Ramos (cell line): ENCODE measurements around the gene FRY.

Source experiments
- in situ Hi-C: fragments of 300-500 bp; cut with MboI; formaldehyde crosslinking; loops from one replicate; pipeline ENCODE4 v1.14.3; 2022; ENCODE audit warnings: low sequenced_read_pairs; ENCODE audit not compliant: unreplicated experiment

Gene FRY

DNA sequence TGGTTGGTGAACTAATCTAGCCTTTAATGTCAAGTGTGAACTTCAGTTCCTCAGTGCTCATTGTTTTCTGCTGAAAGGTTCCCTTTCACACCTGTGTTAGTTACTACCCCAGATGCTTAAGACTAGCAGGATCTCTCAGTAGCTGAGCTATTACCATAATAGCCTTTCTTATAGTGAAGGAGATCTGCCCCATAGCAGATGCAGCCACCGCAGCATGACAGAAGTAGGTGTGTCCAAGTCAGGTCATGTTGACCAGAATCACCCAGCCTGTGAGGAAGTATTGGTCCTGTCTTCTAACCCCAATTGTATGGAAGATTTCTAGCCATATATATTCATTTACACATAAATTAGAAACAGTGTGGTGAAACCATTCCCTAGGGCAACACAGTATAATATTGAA lies 246.3 kb downstream of the FRY start:
- in situ Hi-C loops = no loop called here

DNA sequence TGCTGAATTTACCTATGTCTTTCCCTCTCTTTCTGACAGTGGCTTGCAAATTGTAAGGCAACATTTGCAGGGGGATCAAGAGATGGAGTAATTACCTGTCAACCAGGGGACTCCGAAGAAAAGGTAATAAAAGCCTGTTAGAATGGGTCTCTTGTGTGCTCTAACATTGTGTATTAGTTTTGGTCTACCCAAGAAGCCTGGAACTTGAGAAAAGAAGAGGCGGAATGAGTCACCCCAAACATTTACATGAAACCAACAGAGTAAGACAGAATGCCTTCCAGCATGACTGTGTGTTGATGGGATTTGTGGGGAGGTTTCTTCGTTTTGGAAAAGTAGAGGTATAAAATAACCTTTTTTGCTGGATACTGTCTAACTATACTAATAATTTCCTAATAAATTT lies 246.9 kb downstream of the FRY start:
- in situ Hi-C loops = no loop called here

DNA sequence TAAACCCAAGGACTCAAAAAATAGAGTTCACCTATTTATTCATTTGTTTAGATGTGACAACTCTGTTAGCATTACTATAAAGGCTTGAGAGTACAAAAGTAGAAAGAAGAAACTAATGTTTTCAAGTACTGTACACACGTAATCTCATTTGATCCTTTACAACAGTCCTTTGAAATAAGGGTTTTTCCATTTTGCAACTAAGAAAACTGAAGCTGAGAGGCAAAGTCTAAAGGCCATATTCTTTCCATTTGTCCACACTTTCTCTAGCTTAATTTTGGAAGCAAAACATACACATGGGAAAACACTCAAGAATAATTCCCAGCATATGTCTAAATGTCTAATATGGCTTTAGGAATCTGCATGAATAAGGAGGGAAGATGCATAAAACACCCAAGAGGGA lies 249.5 kb downstream of the FRY start:
- in situ Hi-C loops = no loop called here

DNA sequence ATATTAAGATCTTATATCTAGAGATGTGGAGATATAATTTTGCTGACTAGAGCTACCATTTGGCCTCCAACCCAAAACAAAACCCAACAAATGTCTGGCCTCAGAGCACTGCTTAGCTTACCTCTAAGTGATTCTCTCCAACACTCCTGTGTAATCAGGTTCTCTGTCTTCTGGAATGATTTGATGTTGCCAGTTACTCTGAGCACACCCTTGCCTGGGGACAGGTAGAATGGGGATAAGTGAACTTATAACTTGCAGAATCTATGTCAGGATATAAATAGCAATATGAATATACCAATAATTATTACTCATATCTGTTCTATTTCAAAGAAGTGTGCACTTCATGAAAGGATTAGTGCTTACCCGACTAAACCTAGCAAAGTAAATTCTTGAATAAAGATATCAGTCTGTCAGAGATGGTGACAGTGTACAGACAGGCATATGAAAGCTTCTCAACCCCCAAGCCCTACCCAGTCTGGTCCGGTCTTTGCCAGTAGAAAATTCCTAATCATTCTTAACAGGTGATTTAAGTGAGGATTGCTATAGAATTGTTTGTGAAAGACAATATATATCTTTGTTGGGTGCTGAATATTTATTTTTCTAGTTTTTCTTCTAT lies 250.6 kb downstream of the FRY start:
- in situ Hi-C loops = no loop called here

DNA sequence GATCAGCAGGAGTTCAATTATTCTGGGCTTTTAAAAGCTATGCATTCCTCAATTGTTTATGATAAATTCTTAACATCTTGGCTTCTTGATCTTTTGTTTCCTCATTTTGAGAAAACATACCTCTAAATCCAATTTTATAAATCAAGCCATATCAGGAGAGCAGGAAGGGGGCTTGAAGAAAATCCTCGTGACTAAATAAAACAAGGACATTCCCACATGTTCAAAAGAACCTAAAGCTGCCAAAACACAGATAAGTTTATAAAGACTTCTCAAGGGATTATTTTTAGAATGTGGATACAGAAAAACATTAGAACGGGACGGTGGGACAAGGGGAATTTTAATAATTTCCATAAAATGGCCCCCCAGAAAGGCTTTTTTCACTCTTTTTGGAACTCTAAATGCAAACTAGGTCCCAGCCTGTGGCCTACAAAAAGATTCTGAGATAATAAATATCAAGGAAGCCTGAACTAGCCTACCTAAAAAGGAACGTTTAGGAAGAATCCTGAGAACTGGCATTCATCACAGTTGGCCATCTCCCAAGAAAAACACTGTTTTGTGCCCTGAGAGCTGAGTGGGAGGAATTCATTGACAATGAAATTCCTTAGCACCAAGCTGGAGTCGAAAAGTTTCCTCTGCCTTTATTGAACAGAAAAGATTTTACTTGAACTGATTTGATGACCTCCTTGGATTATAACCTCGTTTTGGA lies 253.5 kb downstream of the FRY start:
- in situ Hi-C loops = no loop called here

DNA sequence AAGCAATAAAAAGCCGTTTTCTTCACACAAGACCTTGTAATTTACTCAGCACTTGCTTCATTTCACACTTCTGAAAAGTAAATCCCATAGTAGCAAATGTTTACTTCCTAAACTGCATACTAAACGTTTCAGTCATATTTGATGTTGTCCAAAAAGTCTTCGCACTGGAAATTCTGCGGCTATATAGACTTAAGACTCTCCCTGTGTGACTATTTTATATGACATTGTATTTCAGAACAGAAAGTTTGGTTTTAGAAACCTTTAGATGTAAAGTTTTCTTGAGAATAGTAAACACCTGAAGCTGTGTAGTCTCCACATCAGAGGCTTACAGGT lies 254.0 kb downstream of the FRY start:
- in situ Hi-C loops = no loop called here

DNA sequence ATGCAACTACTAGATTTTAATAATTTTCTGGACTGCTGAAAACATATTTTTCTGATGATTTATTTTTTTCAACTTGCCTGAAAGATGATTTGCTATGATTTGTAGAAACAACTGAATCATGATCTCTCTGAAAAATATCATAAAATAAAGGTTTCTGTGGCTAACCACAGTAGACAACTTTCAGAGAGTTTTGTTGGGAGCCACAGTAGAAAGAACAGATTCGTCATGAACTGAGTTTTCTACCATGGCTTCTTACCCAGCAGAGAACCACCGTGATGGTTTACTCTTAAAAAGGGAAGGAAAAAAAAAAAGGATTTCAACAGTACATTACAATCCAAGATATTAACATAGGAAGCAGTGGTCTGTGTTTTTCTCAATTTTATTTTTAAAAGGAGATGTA lies 265.6 kb downstream of the FRY start:
- in situ Hi-C loops = no loop called here

DNA sequence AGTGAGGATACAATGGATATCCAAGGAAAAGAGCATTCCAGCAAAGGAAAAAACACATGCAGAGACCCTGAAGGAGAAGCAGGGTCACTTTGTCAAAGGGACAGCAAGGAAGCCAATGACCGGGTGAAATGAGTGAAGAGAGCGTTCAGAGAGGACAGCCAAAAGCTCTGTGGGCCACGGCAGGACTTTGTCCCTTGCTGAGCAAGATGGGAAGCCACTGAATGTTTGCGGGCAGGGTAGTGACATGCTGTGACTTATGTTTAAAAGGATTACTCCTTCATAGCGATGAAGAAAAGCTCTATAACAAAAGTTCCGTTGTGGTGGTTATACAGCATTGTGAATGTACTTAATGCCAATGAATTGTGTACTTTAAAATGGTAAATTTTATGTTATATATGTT lies 267.1 kb downstream of the FRY start:
- in situ Hi-C loops = no loop called here

DNA sequence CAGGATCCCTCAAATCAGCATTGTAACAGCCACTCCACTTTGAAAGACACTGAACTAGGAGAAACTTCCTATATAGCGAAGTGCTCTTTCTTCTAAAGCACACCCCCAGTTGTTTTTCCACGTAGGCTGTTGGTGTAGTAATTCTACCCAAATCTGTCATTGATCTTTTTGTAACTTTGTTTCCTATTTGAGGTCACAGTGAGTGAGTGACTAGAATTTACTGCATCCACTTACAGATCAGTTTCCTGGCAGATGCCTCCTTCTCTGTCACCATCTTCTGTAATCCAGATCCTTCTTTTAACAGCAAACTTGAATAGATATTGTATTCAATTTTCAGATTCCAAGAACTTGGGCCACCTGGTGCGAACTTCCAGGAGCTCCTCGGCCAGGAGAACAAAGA lies 268.3 kb downstream of the FRY start:
- in situ Hi-C loops = no loop called here

DNA sequence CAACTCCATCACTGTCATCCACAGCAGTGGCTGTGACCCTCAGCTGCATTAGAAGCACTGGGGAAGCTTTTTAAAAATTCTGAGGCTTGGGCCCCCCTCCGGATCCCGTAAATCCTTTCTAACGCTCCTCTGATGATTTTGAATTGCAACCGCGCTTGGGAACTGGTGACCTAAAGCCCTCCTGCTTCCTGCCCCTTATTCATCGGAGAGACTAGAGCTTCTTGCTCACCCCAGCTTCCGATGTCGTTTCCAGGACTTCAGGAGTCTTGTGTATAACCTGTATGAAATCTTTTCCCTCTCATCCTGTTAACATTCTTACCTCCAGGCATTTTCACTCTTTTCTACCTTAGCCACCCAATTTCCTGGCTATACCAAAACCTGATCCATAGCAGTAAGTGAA lies 268.8 kb downstream of the FRY start:
- in situ Hi-C loops = no loop called here

DNA sequence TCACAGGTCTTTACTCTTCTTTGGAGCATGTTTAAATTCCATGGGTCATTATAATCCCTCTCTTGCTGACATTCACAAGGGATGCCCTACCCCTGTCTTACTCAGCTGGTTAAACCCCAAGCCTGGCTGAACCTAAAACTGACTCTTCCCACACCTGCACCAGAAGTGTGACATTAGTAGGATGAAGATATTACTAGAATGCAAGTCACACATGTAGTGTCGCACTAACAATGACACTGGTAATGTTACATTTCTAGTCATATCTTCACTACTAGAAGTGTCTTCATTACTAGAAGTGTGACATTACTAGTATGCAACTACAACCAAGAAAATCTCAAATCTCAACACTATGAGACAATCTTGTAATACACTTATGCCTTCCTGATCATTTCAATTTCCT lies 269.3 kb downstream of the FRY start:
- in situ Hi-C loops = no loop called here

DNA sequence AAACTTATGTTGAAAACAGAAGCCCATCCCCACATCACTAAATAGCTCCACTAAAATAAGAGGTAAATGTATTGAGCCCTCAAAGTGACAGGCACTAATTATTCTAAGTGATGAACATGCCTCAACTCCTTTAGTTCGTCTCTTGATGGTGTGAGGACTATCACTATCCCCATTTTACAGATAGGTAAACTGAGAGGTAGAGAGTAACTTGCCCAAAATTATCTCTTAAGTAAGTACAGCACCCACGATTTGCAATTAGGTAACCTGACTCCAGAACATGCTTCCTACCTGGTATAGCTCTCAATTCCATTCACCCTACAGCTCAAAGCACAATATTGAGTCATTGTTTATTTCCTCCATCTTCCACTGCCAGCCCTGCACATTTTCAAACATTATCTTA lies 270.9 kb downstream of the FRY start:
- in situ Hi-C loops = no loop called here

DNA sequence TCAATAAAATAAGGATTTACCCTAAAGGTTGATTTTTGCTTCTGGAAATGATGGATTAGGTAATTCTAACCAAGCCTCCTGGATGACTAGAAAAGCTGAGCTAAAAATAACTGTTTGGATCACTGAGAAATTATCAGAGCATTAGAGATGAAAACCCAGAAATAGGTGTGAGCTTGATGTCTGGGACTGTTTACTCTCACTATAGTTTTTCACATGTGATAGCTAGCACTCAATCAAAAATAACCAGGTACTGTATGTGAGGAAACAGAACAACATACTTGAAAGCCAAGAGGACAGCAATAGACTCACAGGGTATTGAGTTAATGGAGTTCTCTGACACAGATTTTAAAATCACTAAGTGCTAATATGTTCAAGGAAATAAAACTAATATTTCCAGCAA lies 274.1 kb downstream of the FRY start:
- in situ Hi-C loops = no loop called here

DNA sequence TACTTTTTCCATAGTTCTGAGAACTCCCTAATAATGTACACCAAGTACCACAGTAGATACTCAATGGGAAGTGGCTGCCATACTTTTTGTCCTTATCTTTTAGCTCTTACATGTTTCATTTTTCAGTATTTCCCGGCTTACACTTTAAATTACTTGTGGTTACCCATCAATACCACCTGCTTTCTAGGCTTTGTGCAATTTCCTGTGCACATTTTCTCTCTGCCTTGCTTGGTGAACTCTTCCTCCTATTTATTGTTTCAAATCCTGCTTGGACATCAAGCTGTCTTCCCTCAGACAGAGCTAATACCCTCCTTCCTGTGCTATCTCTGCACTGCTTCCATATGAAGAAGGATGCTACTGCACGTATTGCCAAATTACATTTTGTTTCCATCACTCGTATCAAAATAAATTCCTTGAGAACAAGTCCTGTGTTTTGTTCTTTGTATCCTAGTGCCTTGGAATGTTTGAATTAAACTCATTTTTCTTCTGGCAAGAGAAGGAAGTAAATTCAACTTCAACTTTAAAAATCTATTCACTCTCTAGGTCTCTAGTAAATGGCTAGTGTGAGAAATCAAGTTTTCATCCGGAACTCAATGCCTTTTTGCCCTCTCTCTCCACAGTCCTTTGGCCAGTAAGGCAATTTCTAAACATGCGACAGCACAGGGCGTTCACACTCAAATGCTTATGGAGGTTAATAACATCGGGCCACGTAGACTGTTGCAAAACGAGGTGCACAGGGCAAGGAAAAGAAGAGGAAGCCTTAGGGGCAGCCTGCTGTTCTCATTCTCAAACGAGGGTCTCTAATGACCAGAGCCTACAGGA lies 277.9 kb downstream of the FRY start:
- in situ Hi-C loops = loop anchor here (10.0 kb wide), 1 partner anchor 285 kb away; no protein-coding TSS in a partner anchor

DNA sequence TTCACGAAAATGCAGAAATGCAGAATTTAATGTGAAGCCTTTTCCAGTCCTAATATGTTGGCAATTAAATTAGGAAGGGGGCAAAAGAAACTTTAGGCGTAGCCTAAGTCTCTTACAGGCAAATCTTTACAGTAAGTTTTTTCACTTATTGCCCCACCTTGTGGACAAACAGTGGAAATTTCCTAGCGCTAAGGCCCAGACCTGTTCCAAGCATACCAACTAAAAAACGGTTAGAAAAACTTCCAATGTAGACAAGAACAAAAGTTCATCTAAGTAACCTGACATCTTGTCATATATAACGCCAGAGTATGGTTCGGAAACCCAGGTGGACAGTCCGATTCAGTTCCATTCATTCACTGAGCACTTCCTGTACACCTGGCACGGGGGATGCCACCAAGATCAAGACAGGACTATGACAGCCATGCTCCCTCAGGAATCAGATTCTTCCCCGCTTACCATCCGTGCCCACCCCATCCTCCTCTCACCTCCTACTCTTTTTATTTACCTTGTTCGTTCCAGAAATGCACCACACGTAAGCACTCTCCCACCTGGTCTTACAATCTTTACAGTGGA lies 278.6 kb downstream of the FRY start:
- in situ Hi-C loops = loop anchor here (10.0 kb wide), 1 partner anchor 285 kb away; no protein-coding TSS in a partner anchor

DNA sequence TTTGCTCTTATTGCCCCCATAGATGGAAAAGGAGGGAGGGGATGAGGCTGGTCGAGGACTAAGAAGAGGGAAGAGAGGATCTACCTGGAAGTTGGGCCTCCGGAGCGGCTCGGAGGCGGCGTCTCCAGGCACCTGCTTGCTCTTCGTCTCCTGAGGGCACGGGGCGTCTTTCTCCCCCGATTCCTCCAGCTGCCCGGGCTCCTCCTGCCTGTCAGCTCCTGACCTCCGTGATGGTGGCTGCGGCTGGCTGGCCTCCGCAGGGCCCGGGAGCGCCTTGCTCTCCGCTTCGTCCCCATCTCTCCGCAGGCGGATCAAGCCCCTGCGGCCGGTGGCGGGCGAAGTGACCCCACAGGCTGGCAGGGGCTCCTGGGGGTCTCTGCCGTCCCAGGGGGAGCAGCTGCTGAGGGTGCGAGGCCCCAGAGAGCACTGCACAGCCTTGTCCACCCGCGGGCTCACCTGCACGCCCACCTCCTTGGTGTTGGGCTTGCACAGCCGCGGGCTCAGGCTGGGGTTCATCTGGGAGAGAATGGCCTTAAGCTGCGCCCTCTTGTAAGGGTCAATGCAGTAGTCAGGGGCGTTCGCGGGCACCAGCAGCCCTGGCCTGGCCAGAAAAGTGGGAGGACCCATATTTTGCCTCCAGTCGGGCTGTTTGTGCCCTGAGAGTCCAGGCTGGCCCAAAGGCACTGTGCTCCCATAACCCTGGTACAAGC lies 279.8 kb downstream of the FRY start:
- in situ Hi-C loops = loop anchor here (10.0 kb wide), 1 partner anchor 287 kb away; no protein-coding TSS in a partner anchor

DNA sequence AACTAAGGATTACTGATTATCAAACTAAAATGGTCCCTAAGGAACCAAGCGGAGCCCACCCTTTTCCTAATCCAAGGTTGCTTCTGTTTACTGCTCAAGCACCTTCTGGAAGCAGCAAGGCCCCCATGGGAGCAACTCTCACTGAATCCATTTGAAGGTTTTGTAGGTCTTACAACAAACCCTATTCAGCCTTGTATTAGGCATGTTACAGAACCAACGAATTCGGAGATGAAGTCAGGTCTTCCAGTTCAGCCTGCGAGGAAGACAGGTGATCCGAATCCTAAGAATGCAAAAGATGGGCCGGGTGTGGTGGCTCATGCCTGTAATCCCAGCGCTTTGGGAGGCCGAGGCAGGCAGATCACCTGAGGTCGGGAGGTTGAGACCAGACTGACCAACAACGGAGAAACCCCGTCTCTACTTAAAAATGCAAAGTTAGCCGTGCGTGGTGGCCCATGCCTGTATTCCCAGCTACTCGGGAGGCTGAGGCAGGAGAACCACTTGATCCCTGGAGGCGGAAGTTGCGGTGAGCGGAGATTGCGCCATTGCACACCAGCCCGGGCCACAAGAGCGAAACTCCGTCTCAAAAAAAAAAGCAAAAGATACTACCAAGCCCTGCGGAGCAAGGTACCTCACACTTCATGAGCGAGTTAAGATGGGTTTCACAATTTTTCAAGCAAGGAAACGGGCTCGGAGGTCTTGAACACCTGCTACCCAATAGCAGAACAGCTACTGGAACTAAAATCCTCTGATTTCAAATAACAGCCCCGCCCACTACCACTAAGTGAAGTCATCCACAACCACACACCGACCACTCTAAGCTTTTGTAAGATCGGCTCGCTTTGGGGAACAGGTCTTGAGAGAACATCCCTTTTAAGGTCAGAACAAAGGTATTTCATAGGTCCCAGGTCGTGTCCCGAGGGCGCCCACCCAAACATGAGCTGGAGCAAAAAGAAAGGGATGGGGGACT lies 283.0 kb downstream of the FRY start:
- in situ Hi-C loops = loop anchor here (10.0 kb wide), 1 partner anchor 290 kb away; no protein-coding TSS in a partner anchor

DNA sequence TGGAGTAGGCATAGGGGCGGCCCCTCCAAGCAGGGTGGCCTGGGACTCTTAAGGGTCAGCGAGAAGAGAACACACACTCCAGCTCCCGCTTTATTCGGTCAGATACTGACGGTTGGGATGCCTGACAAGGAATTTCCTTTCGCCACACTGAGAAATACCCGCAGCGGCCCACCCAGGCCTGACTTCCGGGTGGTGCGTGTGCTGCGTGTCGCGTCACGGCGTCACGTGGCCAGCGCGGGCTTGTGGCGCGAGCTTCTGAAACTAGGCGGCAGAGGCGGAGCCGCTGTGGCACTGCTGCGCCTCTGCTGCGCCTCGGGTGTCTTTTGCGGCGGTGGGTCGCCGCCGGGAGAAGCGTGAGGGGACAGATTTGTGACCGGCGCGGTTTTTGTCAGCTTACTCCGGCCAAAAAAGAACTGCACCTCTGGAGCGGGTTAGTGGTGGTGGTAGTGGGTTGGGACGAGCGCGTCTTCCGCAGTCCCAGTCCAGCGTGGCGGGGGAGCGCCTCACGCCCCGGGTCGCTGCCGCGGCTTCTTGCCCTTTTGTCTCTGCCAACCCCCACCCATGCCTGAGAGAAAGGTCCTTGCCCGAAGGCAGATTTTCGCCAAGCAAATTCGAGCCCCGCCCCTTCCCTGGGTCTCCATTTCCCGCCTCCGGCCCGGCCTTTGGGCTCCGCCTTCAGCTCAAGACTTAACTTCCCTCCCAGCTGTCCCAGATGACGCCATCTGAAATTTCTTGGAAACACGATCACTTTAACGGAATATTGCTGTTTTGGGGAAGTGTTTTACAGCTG lies 283.9 kb downstream of the FRY start, which contains the start of the genes BRCA2 and ZAR1L:
Gene BRCA2 (plus strand): TSS at position 271 of the 790 bp plus-strand sequence. CDS start 953 bp downstream, outside the sequence.
Gene ZAR1L (minus strand): TSS at position 126 of the 790 bp plus-strand sequence. CDS start 3,438 bp downstream, outside the sequence.
- in situ Hi-C loops = loop anchor here (10.0 kb wide), 1 partner anchor 291 kb away; no protein-coding TSS in a partner anchor
